GM18508 (cell line): ENCODE measurements around the gene PDZD11.
"Not testable (repeated sequence)": the region's sequence is repeated elsewhere in the genome, so short reads cannot be mapped to it uniquely, and the experiment has no call there.

Experiments
- ATAC-seq: cut with Tn5 transposase; IDR thresholded peaks from one replicate; pipeline ENCODE4 v1.9.1; 2021; ENCODE audit warnings: moderate number of reproducible peaks; ENCODE audit not compliant: insufficient read depth, unreplicated experiment

Gene PDZD11, protein sequence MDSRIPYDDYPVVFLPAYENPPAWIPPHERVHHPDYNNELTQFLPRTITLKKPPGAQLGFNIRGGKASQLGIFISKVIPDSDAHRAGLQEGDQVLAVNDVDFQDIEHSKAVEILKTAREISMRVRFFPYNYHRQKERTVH

GRCh38 chrX:70289793-70290770 lies at the start of gene PDZD11, which contains the start of gene KIF4A:
Gene PDZD11, minus strand, starts transcription at chrX:70289927. Its CDS starts 586 bp downstream, at chrX:70289341.
Gene KIF4A, plus strand, starts transcription at chrX:70290104. Its CDS starts 355 bp downstream, at chrX:70290459.
- ATAC-seq = peak; percentile 72

- ATAC-seq = no peak
Measured at GRCh38 chrX:70338290-70338689, 48.6 kb upstream of the PDZD11 start.

GRCh38 chrX:70336767-70337166 lies 47.0 kb upstream of the PDZD11 start:
- ATAC-seq = peak; percentile 100

DNA sequence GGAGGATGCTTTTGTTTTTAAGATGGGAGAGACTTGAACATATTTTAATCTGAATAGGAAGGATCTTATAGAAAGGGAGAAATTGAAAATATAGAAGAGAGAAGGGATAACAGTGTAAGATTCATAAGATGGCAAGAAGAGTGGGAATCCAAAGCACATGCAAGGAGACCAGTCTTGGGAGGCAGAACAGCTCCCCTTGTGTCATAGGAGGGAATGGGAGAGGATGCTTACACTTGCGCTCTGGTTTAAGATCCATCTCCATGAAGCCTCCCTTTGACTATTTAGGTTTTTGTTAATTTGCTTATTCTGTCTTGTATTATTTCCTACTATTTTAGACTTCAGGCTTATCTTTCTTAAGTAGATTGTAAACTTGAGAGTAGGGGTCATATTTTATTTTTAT lies 42.9 kb upstream of the PDZD11 start:
- no peak for ATAC-seq

DNA sequence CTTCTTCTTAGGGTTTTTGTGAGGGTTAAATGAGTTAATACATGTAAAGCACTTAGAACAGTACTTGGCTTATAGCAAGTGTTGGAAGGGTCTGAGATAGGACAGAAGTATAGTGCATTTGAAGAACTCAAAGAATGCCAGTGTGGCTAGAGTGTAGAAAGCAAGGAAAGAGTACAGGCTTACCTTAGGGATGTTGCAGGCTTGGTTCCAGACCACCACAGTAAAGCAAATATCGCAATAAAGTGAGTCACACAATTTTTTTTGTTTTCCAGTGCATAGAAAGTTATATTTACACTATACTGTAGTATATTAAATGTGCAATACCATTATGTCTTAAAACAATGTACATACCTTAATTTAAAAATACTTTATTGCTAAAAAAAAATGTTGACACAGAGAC lies 41.4 kb upstream of the PDZD11 start:
- ATAC-seq = no peak

DNA sequence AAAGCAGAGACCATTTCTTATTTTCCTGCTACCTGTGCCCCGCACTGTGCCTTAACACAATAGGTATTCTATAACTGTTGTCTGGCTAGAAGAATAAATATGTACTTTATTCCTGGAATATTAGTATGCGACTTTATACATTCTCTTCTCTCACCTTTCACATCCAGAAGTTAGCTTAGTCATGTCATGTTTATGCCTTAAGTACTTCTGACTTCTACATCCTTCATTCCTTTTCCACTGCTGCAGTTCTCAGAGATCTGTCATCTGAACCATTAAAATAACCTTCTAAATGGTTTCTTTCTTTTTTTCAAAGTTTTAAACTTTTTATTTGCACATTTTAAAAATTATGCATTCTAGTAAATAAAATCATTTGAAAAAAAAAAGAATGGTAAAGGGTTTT lies 34.6 kb upstream of the PDZD11 start:
- no peak for ATAC-seq

DNA sequence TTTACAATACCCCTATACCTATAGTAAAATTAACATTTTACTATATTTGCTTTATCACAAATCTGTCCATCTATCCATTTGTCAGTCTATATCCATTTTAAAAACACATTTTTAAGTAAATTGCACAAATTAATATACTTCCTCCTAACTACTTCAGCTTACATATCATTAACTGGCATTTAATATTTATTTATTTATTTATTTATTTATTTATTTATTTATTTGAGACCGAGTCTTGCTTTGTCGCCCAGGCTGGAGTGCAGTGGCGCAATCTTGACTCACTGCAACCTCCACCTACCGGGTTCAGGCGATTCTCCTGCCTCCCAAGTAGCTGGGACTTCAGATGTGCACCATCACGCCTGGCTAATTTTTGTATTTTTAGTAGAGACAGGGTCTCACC lies 33.9 kb upstream of the PDZD11 start:
- ATAC-seq = not testable (repeated sequence)

DNA sequence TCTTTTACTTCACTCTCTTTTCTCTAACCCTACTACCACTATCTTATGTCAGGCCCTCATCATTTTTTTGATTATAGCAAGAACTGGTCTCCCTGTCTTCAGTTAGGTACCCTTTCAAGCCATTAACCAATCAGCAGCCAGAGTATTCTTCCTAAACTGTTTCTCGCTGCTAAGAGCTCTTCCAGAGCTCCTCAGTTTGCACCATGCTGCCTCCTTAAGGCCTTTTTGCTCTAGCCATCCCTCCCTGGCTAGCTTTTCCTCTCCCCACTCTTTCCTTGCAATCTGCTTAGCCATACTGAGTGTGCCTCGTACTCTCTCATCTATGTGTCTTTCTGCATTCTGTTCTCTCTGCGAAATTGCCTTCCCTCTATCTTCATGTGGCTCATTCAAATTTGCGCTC lies 33.1 kb upstream of the PDZD11 start:
- ATAC-seq = no peak

- ATAC-seq = no peak
Measured at GRCh38 chrX:70313503-70313902, 23.8 kb upstream of the PDZD11 start.

DNA sequence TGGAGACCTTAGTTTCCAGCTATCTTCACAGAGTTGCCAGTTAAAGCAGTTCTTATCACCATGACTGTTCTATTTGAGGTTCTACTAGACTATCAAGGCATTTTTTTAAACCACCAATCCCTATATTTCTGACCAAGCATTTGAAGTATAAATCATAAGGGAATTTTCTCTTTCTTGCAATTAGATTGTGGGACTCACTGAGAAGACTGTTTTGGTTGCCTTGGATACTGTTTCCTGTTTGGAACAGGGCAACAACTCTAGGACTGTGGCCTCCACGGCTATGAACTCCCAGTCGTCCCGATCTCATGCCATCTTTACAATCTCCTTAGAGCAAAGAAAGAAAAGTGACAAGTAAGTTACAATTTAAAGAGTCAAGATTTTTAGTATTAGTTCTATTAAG lies 12.0 kb upstream of the PDZD11 start:
- no peak for ATAC-seq

GRCh38 chrX:70293621-70294020 lies 3.9 kb upstream of the PDZD11 start:
- ATAC-seq = no peak

DNA sequence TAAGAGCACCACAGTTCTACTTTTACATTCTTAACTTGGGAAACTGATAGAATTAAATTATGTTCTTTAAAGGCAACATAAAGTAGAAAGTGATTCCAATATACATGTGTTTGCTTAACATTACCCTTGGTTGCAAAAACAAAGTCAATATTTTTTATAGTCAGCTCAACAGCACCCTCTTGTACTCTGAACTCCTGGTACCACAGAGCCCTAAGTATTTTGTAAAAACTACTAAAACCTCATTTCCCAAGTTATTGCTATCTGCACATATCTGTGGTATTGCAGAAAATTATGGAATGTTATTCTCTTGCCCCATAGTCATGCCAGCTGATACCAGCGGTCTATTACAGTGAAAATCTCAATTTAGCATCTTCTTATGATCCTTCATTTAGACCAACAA lies 3.1 kb upstream of the PDZD11 start:
- no peak for ATAC-seq

DNA sequence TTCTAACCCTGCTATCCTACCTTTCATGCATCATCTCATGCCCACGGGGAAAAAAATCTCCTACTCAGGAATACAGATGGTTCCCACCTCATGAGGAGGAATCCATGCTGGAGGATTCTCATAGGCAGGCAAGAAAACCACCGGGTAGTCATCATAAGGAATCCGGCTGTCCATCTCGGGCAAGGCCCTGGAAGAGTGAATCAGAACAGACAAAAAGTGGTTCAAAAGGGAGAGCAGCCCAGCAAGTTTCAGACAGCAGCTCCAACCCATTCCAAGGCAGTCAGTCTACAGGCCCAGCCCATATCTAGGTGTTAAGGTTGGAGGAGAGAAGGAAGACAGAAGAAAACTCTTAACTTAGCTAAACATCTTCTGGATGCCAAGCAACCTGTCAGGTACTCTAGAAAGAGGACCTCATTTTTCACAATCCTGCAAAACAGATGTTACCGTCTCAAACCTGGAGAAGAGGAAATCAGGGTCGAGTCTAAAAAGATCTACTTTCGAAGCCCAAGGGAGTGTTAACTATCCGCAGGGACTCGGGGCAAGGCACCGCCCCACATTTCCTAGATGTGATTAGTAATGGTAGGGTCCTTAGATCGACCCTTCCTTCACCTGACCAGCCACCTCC lies 447 bp downstream of the PDZD11 start:
- ATAC-seq = no peak

- no peak for ATAC-seq
Measured at GRCh38 chrX:70281951-70282350, 7.8 kb downstream of the PDZD11 start, which contains the start of gene RAB41. Gene RAB41, plus strand, starts transcription at chrX:70282172. Its CDS starts 46 bp downstream, at chrX:70282218.

GRCh38 chrX:70280573-70280972 lies 9.2 kb downstream of the PDZD11 start:
- ATAC-seq = no peak

GRCh38 chrX:70279081-70279480 lies 10.6 kb downstream of the PDZD11 start:
- ATAC-seq = no peak

- not testable (repeated sequence) for ATAC-seq
Measured at GRCh38 chrX:70274029-70274428, 15.7 kb downstream of the PDZD11 start.

DNA sequence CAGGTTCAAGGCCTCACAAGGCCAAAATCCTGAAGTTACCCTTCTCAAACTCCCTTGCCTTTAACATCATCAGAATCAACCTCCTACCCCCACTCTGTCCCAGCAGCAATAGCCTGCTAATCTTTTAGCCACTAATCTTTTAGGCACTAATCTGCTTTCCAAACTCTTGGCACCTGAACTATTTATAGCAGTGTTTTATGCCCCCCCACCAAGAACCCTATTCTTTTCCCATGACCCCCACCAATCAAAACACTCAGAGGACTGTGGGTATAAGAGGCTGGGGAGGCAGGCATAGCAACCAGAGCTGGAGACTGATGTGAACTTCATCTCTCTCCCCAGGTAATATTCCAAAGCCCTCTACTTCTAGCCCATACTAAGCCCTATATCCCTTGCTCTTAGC lies 21.7 kb downstream of the PDZD11 start, which contains the start of gene ARR3:
Gene ARR3 (plus strand): TSS at position 301 of the 400 bp plus-strand sequence. CDS start 1,052 bp downstream, outside the sequence.
- no peak for ATAC-seq

GRCh38 chrX:70264784-70265183 lies 24.9 kb downstream of the PDZD11 start:
- ATAC-seq = no peak

DNA sequence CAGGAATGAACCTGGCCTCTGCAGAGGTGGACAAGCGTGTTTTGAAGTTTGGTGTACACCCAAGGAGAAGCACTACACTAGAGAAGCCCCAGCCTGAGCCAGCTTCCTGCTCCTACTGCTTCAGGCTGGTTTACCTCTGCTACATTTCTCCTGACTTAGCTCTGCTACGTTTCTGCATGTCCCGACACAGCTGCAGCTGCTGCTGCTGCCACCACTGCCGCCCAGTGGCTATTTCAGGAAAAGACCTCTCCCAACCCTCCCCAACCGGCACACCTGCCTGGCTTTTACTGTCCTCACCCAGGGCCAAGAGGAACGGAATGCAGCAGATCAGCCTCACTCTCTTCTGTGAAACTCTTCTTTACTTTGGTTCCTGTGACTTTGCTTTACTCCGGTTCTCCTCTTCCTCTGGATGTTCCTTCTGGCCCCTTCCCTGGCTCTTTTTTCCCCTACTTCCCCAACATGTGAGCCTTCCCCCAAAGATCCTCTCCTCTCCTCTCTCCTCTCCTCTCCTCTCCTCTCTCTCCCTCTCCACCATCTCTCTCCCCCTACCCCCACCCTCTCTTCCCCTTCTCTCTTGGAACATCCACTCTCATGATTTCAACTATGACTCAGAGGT lies 26.7 kb downstream of the PDZD11 start:
- no peak for ATAC-seq
